ENCODE data around the gene MFAP4.

- TF ChIP-seq CTCF (IDR thresholded peaks at IDR 0.05): no peak
- TF ChIP-seq POLR2A (IDR thresholded peaks at IDR 0.05): no peak
These were observed 25.1 kb downstream of the MFAP4 start for GRCh38 chr17:19361944-19362276.

All from heart left ventricle (tissue), 13 donors.